ENCODE results near the gene CACNA1B. TPM values are rescaled to one million over a fixed set of nuclear protein-coding genes. Genes with fewer than 3 reads are reported as not detected.

CACNA1B gene
- total and polyA plus RNA-seq, 2 donors (not counting 1 experiment from before 2014, with no cell fraction given): 0.01 to 0.17 TPM

- no peak for DNase-seq (ENCODE audit: low read depth in 2 of 2)
- Histone ChIP-seq H3K4me2 (ENCODE audit: extremely low read depth, insufficient read depth, low read length) (no peak overlapping the region), H3K4me3 (replicated peaks in 1 of 4; ENCODE audit: control extremely low read depth in 1 of 4, insufficient read depth in 1 of 4, low read depth in 3 of 4, low read length in 4 of 4) (no peak overlapping the region), H2AFZ (ENCODE audit: low read length) (no peak overlapping the region), H3K27me3 (ENCODE audit: control insufficient read depth, insufficient read depth, low read length) (no peaks in the 10 kb centered on the region), H3K9me3 (ENCODE audit: control insufficient read depth, insufficient read depth, low read depth, low read length) (peaks cover 5% of the 10 kb centered on the region), H3K36me3 (ENCODE audit: control insufficient read depth, insufficient read depth, low read length) (no peaks in the 10 kb centered on the region), H3K27ac (ENCODE audit: insufficient read depth, low read length) (no peak overlapping the region), H3K79me2 (ENCODE audit: control insufficient read depth, insufficient read depth, low read length) (no peaks in the 10 kb centered on the region), H3K9ac (ENCODE audit: insufficient read depth, low read length) (no peak overlapping the region), H3K4me1 (ENCODE audit: control insufficient read depth, extremely low read depth, insufficient read depth, low read length) (no peaks in the 10 kb centered on the region), H4K20me1 (ENCODE audit: control insufficient read depth, extremely low read depth, insufficient read depth, low read length) (no peaks in the 10 kb centered on the region)
- TF ChIP-seq EZH2 (IDR thresholded peaks at IDR 0.05; ENCODE audit: low read length, missing control alignments) (no peak), CTCF (conservative IDR thresholded peaks at IDR 0.05 in 1 of 2, IDR thresholded peaks at IDR 0.05 in 1 of 2; ENCODE audit: low read depth in 1 of 2, low read length in 2 of 2) (no peak)
These were observed 74.3 kb downstream of the CACNA1B start for GRCh38 chr9:137951597-137952490.

- Histone ChIP-seq H3K9ac (ENCODE audit: insufficient read depth, low read length) (no peak overlapping the region), H4K20me1 (ENCODE audit: control insufficient read depth, extremely low read depth, insufficient read depth, low read length) (no peaks in the 10 kb centered on the region), H3K4me3 (replicated peaks in 1 of 4; ENCODE audit: control extremely low read depth in 1 of 4, insufficient read depth in 1 of 4, low read depth in 3 of 4, low read length in 4 of 4) (no peak overlapping the region), H3K79me2 (ENCODE audit: control insufficient read depth, insufficient read depth, low read length) (no peaks in the 10 kb centered on the region), H3K36me3 (ENCODE audit: control insufficient read depth, insufficient read depth, low read length) (no peaks in the 10 kb centered on the region), H2AFZ (ENCODE audit: low read length) (no peak overlapping the region), H3K27me3 (ENCODE audit: control insufficient read depth, insufficient read depth, low read length) (no peaks in the 10 kb centered on the region), H3K9me3 (ENCODE audit: control insufficient read depth, insufficient read depth, low read depth, low read length) (peaks cover 5% of the 10 kb centered on the region), H3K4me1 (ENCODE audit: control insufficient read depth, extremely low read depth, insufficient read depth, low read length) (no peaks in the 10 kb centered on the region), H3K27ac (ENCODE audit: insufficient read depth, low read length) (no peak overlapping the region), H3K4me2 (ENCODE audit: extremely low read depth, insufficient read depth, low read length) (no peak overlapping the region)
- DNase-seq (ENCODE audit: low read depth in 2 of 2): no peak
- no peak for TF ChIP-seq CTCF (conservative IDR thresholded peaks at IDR 0.05 in 1 of 2, IDR thresholded peaks at IDR 0.05 in 1 of 2; ENCODE audit: low read depth in 1 of 2, low read length in 2 of 2)
- TF ChIP-seq EZH2 (IDR thresholded peaks at IDR 0.05; ENCODE audit: low read length, missing control alignments): no peak
These were observed 75.5 kb downstream of the CACNA1B start for GRCh38 chr9:137952976-137953666.

- TF ChIP-seq EZH2 (IDR thresholded peaks at IDR 0.05; ENCODE audit: low read length, missing control alignments) (no peak), CTCF (conservative IDR thresholded peaks at IDR 0.05 in 1 of 2, IDR thresholded peaks at IDR 0.05 in 1 of 2; ENCODE audit: low read depth in 1 of 2, low read length in 2 of 2) (no peak)
- H3K27me3 ChIP-seq (ENCODE audit: control insufficient read depth, insufficient read depth, low read length): no peaks in the 10 kb centered on the region
- no peak overlapping the region for H3K9ac ChIP-seq (ENCODE audit: insufficient read depth, low read length)
- H3K36me3 ChIP-seq (ENCODE audit: control insufficient read depth, insufficient read depth, low read length): no peaks in the 10 kb centered on the region
- H4K20me1 ChIP-seq (ENCODE audit: control insufficient read depth, extremely low read depth, insufficient read depth, low read length): no peaks in the 10 kb centered on the region
- no peak overlapping the region for H3K27ac ChIP-seq (ENCODE audit: insufficient read depth, low read length)
- H3K4me3 ChIP-seq (replicated peaks in 1 of 4; ENCODE audit: control extremely low read depth in 1 of 4, insufficient read depth in 1 of 4, low read depth in 3 of 4, low read length in 4 of 4): no peak overlapping the region
- H2AFZ ChIP-seq (ENCODE audit: low read length): no peak overlapping the region
- no peaks in the 10 kb centered on the region for H3K4me1 ChIP-seq (ENCODE audit: control insufficient read depth, extremely low read depth, insufficient read depth, low read length)
- H3K9me3 ChIP-seq (ENCODE audit: control insufficient read depth, insufficient read depth, low read depth, low read length): peaks cover 2% of the 10 kb centered on the region
- no peak overlapping the region for H3K4me2 ChIP-seq (ENCODE audit: extremely low read depth, insufficient read depth, low read length)
- no peak for DNase-seq (ENCODE audit: low read depth in 2 of 2)
- no peaks in the 10 kb centered on the region for H3K79me2 ChIP-seq (ENCODE audit: control insufficient read depth, insufficient read depth, low read length)
These were observed 76.3 kb downstream of the CACNA1B start for GRCh38 chr9:137953683-137954438.

Measured in fibroblast of lung (primary cell).